ENCODE results near the gene MKLN1.

GRCh38 chr7:131292141-131292905, 35.4 kb upstream of the MKLN1 start:
- no peak for TF ChIP-seq HMGXB4 (CRISPR knock-in tag; IDR thresholded peaks at IDR 0.05; ENCODE audit: borderline replicate concordance in 1 of 2, low read depth in 1 of 2)
- no peak for TF ChIP-seq ZNF605 (CRISPR knock-in tag; IDR thresholded peaks at IDR 0.05)
- no peak for TF ChIP-seq FOXM1 (CRISPR knock-in tag; IDR thresholded peaks at IDR 0.05)
- TF ChIP-seq STAT6 (CRISPR knock-in tag; IDR thresholded peaks at IDR 0.05; ENCODE audit: borderline replicate concordance), result no peak
- TF ChIP-seq CTCF (CRISPR knock-in tag; IDR thresholded peaks at IDR 0.05), result no peak
- TF ChIP-seq NRL (CRISPR knock-in tag; IDR thresholded peaks at IDR 0.05; ENCODE audit: borderline replicate concordance), result no peak
- TF ChIP-seq ZNF512 (CRISPR knock-in tag; IDR thresholded peaks at IDR 0.05), result no peak
- TF ChIP-seq HDAC6 (IDR thresholded peaks at IDR 0.05; ENCODE audit: low read depth, low read length), result no peak
- TF ChIP-seq POLR2A (IDR thresholded peaks at IDR 0.05; ENCODE audit: insufficient read depth in 1 of 2, low read depth in 2 of 2, low read length in 2 of 2), result no peak
- no peak for TF ChIP-seq ZNF362 (CRISPR knock-in tag; IDR thresholded peaks at IDR 0.05; ENCODE audit: borderline replicate concordance)
- no peak for TF ChIP-seq POLR2AphosphoS5 (IDR thresholded peaks at IDR 0.05; ENCODE audit: low read depth, low read length)
- no peak for TF ChIP-seq NR2F1 (CRISPR knock-in tag; IDR thresholded peaks at IDR 0.05)

Data from HepG2 (cell line).